GM21529 (cell line): ENCODE measurements around the gene MICAL3.

Experiments used
- ATAC-seq: cut with Tn5 transposase; IDR thresholded peaks from one replicate; pipeline ENCODE4 v1.9.1; 2021; ENCODE audit not compliant: unreplicated experiment

Gene MICAL3

DNA sequence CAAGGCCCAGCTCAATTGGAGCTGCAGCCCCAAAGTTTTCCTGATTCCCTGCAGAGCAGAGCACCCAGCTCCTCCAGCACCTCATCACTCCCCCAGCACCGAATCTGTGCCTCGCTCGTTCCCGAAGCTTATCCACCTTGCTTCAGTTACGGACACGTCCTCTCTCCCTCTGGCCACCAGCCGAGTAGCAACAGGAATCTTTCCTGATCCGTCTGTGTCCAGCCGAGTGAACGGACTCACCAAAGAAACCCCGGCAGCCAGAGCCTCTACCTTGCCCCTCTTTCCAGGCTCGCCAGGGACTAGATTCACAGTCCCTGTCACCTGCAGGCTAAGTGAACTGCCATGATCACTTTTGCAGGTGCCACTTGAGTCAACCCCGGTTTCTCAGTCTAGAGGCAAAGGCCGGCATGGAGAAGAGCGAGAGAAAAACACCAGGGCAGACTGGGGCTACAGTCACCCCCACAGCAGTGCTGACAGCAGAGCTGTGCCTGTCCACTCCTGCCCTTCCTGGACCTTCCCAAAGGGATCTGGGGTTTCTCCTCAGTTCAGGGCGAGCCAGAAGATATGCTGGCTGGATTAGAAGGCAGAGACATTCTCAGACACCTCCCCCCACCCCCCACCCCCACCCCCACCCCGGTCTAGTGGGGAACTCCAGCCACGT is 282.4 kb downstream of the MICAL3 start:
- no peak for ATAC-seq

DNA sequence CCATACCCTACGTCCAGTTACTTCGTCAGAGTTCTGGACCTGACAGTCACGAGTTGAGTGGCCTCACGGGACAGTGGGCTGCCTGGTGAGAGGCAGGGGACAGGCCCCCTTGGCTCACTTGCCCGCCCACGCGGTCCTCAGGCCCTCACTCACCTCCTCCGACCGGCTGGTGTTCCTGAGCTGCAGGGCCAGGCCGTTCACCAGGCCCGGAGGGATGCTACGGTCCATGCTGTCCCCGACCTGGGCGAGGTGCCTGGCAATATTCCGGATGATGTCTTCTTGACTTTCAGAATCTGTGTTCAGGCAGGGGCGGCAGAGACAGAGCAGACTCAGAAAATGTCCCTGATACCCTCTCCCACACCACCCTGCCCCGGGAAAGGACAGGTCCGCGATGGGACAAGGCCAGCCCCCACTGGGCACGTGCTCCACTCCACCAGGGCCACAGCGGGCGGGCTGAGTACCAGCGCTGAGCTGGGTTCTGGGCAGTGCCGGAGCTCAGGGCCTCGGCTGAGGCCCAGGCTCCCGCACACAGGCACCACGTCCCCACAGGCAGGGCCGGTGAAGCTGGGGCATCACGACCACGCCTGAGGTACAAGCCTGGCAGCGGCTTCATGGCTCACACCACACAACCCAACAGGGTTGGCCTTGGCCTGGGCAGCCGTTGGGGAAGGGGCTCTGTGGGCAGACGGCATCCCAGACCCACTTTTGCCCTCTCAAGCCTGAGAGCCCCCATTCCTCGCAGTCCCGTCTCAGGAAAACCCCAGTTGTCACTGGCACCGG is 285.0 kb downstream of the MICAL3 start:
- ATAC-seq = no peak

DNA sequence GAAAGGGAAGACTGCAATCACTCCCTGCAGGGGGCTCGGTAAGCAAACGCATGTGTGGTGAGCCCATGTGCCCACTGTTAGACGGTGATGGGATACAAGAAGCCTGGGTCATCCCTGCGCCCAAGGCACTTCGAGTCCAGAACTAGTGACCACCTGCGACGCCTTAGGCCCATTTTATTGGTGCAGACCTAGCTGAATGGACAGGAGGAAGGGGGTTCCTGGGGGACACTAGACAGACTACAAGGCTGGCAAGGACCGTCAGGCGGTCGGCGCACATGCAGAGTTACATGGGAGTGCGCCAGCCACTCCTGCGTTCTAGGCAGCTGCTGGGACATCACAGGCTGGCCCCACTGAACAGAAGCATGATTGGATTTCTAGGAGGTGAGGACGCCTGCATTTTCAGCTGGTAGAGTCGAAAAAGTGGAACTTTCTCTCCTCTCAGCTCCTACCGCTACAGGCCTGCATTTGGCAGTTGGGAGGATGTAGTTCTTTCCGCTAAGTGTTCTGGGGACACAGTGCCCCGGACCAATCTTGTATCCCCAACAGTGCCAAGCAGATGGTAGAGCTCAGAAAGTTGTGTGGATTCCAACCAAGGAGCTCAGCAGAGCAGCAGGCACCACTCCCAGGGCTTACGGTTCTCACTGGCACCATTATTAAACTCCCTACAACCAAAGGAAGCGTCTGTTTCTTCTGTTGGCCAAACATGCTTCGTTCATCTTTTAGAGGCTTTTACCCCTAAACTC is 285.8 kb downstream of the MICAL3 start:
- ATAC-seq = no peak
